NB4 (cell line): Measurements from ENCODE around the gene COL6A3.

ENCODE experiments used
- CTCF ChIP-seq: IDR thresholded peaks from one replicate; pipeline ENCODE4 v1.5.1; 2012; ENCODE audit warnings: low read depth, low read length
- MAX ChIP-seq: IDR thresholded peaks from 2 replicates; pipeline ENCODE4 v1.6.1; 2011; ENCODE audit warnings: low read depth, low read length
- POLR2A ChIP-seq: IDR thresholded peaks from 2 replicates; pipeline ENCODE4 v1.6.1; 2011; ENCODE audit warnings: mild to moderate bottlenecking; ENCODE audit not compliant: insufficient read length; ENCODE audit errors: extremely low read depth

- TF ChIP-seq CTCF (no peak), POLR2A (no peak), MAX (no peak)
These were observed 10.6 kb upstream of the COL6A3 start for GRCh38 chr2:237424544-237424943.
